GM18498 (cell line): ENCODE data around the gene LSM10.

Source experiments
- ATAC-seq: cut with Tn5 transposase; IDR thresholded peaks from one replicate; pipeline ENCODE4 v1.9.1; 2021; ENCODE audit warnings: mild to moderate bottlenecking, moderate library complexity; ENCODE audit not compliant: unreplicated experiment

Gene LSM10

DNA sequence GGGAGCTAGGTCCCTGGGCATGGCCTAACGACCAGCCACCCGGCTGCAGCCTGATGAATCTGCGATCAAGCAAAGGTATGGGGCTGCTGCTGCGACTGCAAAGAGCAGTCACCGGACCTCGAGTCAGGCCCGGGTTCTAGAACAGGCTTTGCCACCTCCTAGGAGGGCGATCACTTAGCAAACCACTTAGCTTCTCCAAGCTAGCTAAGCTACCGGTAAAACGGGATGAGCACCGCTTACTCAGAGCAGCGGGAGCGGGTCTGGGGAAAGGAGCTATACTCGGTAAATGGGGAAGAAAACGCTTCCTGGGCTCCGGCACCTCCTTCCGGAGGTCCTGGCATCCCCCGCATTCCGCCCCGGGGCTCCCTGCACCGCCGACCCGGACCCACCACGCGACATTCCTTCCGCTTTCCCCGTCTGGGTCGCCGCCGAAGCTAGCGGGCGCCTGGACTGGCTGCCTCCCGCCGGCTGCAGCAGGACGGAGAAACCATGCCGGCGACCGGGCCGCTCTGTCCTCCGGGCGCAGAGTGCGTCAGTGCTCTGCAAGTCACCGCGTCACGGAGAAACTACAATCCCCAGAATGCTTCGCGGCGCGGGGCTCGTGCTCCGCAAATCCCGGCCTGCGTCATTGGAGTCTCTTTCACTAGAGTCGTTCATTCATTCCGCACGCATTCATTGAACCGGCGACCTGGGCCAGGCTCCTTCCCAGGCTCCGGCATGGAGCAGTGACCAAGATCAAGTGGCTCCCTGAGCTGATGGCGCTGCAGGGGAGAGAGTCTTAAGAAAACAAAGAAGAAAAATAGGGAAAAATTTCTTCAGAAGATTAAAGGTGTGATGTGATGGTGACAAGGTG is at the start of gene LSM10:
TSS of gene LSM10 (minus strand) at position 531 of the 853 bp plus-strand sequence. CDS start 3,779 bp downstream, outside the sequence.
- ATAC-seq = peak; percentile 83

DNA sequence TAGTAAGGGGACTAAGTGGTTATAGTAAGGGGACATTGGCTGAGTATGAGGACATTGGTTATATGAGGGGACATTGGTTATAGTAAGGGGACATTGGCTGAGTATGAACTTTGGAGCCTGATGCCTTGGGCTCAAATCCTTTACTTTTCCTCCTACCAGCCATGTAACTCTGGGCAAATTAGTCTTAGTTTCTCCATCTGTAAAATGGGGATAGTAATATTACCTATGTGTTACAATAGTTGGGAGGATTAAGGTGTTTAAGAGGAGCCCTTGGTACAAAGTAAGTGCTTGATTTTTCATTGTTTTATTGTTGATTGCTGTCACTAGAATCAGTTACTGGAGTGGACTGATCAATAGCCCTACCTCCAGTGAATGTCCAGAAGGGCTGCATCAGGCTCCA is 49.7 kb upstream of the LSM10 start:
- no peak for ATAC-seq

DNA sequence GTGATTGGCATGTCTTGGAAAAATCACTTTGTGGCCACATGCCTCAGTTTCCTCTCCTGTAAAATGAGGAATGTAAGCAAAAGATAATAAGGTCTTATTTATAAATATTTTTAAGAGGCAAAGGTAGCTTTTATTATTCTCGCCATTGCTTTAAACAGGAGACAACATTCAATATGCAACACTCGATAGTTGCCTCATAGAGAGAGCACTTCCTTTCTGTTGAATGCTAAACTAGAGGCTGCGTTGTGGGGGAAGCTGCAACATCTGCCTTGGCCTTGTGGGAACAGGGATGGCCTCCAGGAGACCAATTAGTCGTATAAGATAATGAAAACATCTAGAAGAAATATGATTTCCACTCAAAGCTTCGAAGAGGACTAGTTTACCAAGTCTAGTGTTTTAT is 49.0 kb upstream of the LSM10 start:
- ATAC-seq = no peak

DNA sequence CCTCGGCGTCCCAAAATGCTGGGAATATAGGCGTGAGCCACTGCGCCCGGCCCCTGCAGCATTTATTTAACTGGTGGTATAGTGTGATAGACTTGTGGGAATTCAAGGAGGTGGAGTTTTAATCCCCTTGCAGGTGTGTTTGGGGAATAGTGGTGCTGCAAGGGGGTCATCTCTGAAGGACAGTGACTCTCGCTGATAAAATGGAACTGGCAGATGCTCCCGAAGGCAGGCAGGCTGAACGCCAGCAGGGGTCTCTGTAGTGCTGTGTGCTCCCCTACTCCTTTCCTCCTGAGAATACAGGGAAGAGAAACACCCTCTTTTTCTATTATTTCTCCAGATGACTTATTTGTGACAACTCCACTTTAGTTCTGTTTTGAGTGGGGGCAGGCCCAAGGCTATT is 48.6 kb upstream of the LSM10 start:
- ATAC-seq = no peak

DNA sequence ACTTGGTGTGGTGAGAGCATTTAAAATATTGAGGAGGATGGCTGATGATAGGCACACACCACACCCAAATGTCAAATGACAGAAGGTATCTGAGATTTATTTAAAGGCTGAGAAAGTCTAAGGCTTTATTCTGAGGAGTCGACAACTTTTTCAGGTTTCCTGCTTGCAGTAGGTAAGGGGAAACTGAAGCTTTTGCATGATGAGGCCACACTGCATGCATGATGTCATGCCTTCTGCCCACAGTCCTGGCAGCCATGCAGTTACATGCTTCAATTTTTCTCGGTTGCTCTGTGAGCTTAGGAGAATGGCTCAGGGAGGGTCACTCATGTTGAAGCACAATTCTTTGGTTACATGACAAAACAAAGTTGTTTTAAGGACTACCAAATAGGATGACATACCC is 45.6 kb upstream of the LSM10 start:
- ATAC-seq = no peak

DNA sequence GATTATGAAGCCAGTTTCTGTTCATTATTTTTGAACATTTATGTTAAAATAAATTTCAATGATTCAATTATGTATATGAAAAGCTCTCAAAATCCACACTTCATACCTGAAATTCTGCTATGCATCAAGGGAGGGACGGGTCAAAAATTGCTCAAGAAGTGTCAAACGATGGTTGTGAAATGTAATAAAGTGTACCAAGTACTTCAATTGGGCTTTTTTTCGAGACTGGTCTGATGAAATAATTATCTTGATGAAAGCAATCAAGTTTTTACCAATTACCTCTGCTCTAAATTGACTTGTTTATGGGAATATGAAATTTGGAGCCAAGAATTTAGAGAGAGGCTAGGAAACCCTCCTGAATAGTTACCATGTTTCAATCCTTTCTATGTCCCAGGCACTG is 44.6 kb upstream of the LSM10 start:
- no peak for ATAC-seq

DNA sequence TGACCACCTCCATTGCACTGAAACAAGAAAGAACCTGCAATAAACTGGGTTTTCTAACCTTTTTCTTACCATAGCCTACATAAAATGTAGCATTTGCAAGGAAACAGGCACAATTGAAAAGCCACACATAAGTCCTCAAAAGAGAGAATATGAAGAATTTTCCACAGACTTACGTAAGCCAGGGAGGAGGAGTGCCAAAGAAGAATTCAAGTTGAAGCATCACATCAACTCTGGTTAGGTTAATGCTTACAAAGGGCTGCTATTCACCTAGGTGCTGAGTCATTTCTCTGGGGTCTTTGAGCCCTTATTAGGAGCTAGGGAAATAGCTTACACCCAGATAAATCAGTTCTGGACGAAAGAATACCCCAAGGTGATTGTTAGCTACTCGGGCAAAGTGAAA is 42.9 kb upstream of the LSM10 start:
- no peak for ATAC-seq

DNA sequence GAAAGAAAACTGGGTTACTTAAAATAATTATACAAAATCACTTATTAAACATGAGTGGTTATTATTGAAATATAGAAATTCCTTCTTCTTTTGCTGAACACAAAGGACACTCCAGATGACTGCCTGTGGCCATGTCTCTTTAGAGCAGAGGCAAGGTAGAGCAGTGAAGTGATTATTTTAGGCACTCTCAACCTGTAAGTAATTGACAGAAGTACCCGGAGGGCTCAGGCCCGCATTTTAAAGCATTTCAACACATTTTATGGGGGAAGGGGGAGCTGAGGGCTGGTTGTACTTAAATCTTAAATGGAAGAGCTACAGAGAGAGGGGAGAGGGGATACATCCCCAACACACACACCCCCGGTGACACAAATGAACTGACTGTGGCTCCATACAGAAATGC is 42.3 kb upstream of the LSM10 start:
- no peak for ATAC-seq

DNA sequence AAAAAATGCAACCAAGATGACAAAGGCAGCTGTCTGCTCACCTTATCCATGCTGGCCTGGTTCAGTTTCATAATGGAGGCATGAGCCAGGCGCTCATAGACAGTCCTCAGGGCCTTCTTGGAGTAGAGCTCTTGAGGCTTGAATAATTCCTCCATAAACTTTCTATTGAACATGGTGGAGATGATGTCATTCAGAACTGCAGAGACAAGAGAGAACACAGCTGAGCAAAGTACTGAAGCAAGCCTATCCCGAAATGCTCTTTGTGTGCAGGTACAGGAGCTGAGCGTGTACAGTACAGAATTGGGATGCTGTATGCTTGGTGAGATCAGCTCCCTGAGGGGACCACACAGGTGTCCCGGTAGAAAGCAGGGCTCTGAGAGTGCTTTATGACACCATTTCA is 41.0 kb upstream of the LSM10 start:
- ATAC-seq = no peak

DNA sequence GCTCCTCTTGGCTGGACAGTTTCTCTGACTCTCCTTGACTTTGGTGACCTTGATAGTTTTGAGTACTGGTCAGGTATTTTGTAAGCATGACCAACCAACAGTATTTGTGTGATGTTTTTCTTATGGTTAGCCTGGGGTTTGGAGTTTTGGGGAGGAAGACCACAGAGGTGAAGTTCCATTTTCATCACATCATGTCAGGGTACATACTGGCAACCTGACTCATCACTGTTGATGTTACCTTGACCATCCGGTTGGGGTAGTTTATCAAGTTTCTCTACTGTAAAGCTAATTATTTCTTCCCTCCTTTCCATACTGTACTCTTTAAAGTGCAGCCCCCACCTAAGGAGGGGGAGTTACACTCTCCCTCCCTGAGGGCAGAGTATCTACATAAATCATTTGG is 39.1 kb upstream of the LSM10 start:
- no peak for ATAC-seq

DNA sequence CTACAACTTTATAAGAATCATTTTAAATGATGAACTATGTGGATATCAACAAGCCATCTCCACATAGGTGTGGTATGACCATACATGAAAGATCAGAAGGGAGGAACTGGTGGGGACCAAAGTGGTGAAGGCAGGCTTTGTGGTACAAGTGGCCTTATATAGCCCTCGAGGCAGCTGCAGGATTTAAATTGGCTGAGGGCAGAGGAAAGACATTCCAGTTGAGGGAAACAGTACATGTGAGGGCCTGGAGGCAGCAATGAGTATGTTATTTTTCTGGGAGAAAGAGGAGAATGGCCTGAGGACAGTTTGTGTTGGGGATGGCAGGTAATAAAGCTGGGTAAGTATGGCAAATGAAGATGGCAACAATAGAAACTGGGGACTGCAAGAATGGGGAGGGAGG is 35.4 kb upstream of the LSM10 start:
- ATAC-seq = no peak

DNA sequence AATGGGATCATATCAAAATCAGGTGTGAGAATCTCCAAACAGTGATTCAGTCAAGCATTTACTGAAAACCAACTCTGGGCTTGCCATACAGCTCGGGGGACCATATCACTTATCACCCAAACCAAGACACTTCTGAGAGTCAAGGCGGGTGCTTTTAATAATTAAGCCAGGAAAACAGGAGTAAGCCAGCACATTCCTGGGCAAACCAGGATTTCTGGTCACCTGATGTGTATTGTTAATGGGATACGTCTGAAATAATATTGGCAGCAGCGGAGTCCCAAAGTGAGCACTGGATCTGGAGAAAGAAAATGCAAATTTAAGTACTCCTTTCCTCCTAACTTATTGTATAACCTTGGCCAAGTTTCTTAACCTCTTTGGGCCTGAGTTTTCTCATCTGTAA is 34.9 kb upstream of the LSM10 start:
- ATAC-seq = no peak

DNA sequence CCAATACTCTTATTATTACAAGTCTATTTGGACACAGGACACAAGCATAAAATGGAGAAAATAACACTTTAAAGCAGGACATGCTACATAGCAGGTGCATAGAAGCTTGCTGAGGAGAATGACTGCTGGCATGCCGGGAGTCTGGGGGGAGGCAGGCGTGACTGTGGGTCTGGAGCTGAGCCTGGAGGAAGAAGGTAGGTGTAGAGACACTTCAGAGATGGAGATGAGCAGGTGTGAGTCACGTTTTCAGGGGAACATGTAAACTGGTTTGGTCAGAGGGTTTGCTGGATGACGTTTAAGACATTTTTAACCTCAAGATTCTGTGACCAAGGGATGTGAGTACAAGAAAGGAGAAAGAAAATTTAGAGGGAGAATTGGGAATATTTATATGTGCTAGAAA is 28.1 kb upstream of the LSM10 start:
- no peak for ATAC-seq

DNA sequence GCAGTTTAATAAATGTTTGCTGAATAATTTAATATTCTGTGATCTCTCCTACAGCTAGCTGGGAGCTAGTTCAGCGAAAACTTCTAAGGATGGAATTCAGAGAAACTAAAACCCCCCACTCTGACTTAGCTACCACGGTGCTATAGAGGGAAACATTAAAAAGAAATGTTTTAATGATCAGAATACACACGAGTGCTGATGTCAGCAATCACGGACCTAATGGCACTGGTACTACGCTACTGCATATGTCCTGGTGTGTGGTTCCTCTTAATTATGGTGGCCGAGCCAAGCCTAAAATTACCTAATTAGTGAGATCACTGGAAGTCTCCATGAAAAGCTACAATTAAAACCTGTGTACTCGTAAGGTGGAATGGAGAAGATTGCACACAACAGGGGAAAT is 23.9 kb upstream of the LSM10 start:
- no peak for ATAC-seq

DNA sequence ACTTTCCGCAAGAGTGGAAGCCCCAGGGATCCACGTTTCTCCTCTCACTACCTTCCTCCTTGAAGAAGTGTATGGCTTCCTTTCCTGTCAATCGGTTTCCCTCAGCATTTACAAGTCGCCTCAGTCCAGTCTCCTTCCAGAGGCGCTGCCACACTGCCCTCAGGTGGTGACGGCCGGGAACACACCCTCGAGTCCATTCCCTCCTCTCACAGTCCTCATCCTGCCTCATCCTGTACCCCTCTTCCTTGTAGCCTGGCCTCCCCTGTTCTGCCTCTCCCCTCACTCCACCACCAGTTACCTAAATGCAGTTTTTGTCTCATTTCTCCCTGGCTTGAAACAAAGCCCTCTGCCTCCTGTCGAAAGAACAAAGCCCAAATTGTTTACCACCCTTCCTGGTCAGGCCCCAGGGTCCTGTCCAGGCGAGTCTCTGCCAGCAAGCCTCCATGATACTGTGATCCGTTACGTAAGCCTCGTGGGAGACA is 23.2 kb upstream of the LSM10 start:
- ATAC-seq = no peak

DNA sequence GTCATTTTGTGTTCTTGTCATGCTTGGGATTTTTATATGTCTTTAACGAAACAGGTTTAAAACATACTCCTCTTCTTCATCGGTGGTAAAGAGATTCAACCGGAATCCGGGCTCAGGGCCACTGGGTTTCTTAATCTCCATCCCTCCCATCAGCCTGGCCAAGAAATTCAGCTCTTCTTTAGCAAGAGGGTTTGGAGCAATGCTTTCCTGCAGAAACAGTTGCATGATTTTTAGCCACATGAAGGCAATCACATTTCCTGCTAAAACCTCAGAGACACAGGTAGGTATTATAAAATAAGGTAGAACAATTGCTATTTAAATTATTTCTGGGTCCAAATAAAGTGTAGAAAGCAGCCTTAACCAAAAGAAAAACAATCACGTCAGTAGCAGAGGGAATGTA is 22.7 kb upstream of the LSM10 start:
- no peak for ATAC-seq

DNA sequence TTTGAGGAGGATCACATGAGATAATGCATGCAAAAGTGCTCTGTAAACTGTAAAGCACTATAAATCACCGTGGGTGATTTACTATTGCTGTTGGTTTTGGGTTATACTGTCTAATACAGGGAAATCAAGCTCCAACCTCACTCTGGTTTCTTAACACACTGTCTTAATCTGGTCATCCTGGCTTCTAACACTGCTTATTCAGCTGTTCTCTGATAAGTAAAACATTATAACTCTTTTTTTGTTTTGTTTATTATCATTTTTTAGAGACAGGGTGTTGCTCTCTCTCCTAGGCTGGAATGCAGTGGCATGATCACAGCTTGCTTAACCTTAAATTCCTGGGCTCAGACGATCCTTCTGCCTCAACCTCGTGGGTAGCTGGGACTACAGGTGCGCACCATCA is 21.9 kb upstream of the LSM10 start:
- ATAC-seq = no peak

DNA sequence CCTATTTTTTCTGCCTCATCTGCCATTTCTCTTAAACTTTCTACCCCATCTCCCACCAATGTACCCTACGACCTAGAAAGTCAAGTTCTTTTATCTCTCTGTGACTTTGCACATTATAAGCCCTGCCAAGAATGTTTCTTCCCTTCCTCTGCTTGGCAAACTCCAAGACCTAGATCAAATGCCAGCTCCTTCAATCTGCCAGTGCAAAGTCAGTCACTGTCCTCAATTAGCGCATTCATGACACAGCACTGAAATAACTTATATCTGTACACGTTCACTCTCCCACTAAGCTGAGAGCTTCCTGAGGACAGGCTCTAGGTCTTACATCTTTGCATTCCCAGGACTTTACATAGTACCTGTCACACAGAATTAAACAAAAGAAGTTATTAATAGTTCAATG is 21.4 kb upstream of the LSM10 start:
- ATAC-seq = no peak

DNA sequence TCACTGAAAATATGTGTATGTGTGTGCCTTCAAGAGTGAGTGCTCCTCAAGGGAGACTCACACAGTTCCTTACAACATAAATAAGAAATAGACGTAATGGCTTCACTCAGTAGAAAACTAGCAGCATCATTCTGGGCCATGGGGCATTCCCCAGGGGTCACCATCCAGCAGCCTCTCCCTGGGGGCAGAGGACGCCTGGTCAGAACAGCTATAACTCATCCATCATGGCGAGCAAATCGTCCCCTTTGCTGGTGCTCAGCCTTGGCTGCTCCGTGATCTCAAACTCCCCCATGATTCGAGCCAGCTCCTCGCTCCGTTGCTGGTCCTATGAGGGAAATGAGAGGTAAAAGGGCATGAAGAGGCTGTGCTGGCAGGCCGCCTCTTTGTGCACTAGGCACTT is 20.2 kb upstream of the LSM10 start:
- no peak for ATAC-seq

DNA sequence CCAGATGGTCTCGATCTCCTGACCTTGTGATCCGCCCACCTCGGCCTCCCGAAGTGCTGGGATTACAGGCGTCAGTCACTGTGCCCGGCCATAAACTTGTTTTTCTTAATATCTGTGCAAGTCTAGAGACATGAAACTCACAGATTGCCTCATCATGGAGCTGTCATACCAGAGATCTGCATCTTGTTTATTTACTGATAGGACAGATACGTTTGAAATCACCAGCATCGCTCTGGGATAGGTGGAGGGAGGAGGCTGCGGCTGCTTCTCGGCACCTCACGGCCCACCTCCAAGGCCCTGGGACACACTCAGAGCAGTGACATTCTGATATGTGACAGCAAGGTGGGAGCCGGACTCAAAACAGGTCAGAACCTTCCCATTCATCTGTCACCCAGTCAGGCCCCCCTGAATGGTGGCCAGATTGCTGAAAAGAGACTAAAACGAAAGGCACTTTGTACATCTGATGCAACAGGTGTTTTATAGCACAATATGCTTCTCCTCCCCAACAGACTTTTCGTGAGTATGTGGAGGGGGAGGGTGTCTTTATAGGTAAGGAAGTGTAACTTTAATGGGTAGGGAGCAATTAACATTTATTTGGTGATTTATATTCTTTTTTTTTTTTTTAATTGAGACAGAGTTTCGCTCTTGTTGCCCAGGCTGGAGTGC is 18.1 kb upstream of the LSM10 start:
- no peak for ATAC-seq

DNA sequence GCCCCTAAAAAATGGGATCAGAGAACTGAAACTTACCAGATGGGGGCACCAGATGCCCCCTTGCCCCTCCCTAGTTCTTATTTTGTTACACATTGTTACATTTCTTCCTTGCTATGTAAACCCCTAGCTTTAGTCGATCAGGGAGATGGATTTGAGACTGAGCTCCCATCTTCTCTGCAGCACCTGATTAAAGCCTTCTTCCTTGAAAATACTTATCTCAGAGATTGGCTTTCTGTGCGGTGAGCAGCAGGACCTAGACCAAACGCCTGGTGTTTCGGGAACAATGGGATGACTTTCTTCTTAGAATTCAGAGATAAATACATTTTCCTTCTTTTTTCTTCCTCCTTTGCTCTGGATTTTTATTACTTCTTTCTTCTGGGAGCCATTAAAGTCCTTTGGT is 16.7 kb upstream of the LSM10 start:
- no peak for ATAC-seq
